Brain microvascular endothelial cell (primary cell): ENCODE data around the gene KCNQ2.
A peak's percentile ranks its signal among the peaks of the same experiment; 100 is the strongest.
"Not testable (repeated sequence)": the region's sequence is repeated elsewhere in the genome, so short reads cannot be mapped to it uniquely, and the experiment has no call there.

Experiments used
- DNase-seq: peaks from one replicate; pipeline ENCODE4 v3.0.0-alpha.2; 2020
- H3K27ac ChIP-seq: fragments of 250-450 bp; sonication (Bioruptor Pico); 2 replicates; pipeline ENCODE4 v1.5.1; 2020; ENCODE audit warnings: mild to moderate bottlenecking, moderate library complexity
- H3K27me3 ChIP-seq: fragments of 250-450 bp; sonication (Bioruptor Pico); replicated peaks from 2 replicates; pipeline ENCODE4 v1.5.1; 2020; ENCODE audit warnings: mild to moderate bottlenecking
- H3K36me3 ChIP-seq: fragments of 250-450 bp; sonication (Bioruptor Pico); replicated peaks from 2 replicates; pipeline ENCODE4 v1.5.1; 2020; ENCODE audit warnings: mild to moderate bottlenecking
- H3K4me3 ChIP-seq: 2 replicates; pipeline ENCODE4 v1.5.1; 2011; ENCODE audit warnings: low read depth, mild to moderate bottlenecking, control low read depth, low read length, moderate library complexity
- CTCF ChIP-seq: IDR thresholded peaks from 2 replicates; pipeline ENCODE4 v1.5.1; 2011; ENCODE audit warnings: low read depth, mild to moderate bottlenecking, moderate library complexity, low read length, control low read depth, inconsistent platforms; ENCODE audit errors: missing control alignments
- in situ Hi-C: cut with HindIII; loops from 2 replicates; pipeline ENCODE4 v1.10.0; 2017; ENCODE audit warnings: low sequenced_read_pairs, low pct_ligation_motif_present

The KCNQ2 gene

GRCh38 chr20:63484236-63484635 is 11.8 kb upstream of the KCNQ2 start:
- in situ Hi-C loops, result no loop called here
- no peak overlapping the region for H3K27ac ChIP-seq
- no peak for DNase-seq
- no peaks in the 10 kb centered on the region for H3K36me3 ChIP-seq
- peaks cover 16% of the 10 kb centered on the region for H3K27me3 ChIP-seq
- TF ChIP-seq CTCF, result no peak
- H3K4me3 ChIP-seq, result no peak overlapping the region

- peak; percentile 19 for TF ChIP-seq CTCF
- Histone ChIP-seq H3K4me3 (no peak overlapping the region), H3K27ac (no peak overlapping the region), H3K27me3 (peaks cover 12% of the 10 kb centered on the region), H3K36me3 (no peaks in the 10 kb centered on the region)
- no peak for DNase-seq
- in situ Hi-C loops, result no loop called here
These were observed 11.4 kb upstream of the KCNQ2 start for GRCh38 chr20:63483834-63484233.

- H3K27ac ChIP-seq, result no peak overlapping the region
- H3K4me3 ChIP-seq, result no peak overlapping the region
These were observed 9.6 kb upstream of the KCNQ2 start for GRCh38 chr20:63482021-63482587.

GRCh38 chr20:63481503-63481902 is 9.0 kb upstream of the KCNQ2 start:
- Histone ChIP-seq H3K27ac (no peak overlapping the region), H3K4me3 (no peak overlapping the region), H3K36me3 (no peaks in the 10 kb centered on the region), H3K27me3 (peaks cover 6% of the 10 kb centered on the region)
- no peak for DNase-seq
- in situ Hi-C loops, result no loop called here
- TF ChIP-seq CTCF, result no peak

More at GRCh38 chr20:63482021-63482587, 9.6 kb upstream of the KCNQ2 start:
- Histone ChIP-seq H3K36me3 (no peaks in the 10 kb centered on the region), H3K27me3 (peaks cover 4% of the 10 kb centered on the region)
- TF ChIP-seq CTCF, result no peak
- no peak for DNase-seq
- in situ Hi-C loops, result no loop called here

- H3K36me3 ChIP-seq, H3K27ac ChIP-seq, in situ Hi-C loops, DNase-seq, H3K4me3 ChIP-seq: not testable (repeated sequence)
- peaks cover 18% of the 10 kb centered on the region for H3K27me3 ChIP-seq
These were observed 7.4 kb upstream of the KCNQ2 start for GRCh38 chr20:63479695-63480419.

GRCh38 chr20:63478346-63479302 is 6.2 kb upstream of the KCNQ2 start:
- Histone ChIP-seq H3K36me3 (no peaks in the 10 kb centered on the region), H3K27ac (no peak overlapping the region), H3K4me3 (no peak overlapping the region), H3K27me3 (peaks cover 28% of the 10 kb centered on the region)
- in situ Hi-C loops, result no loop called here
- no peak for DNase-seq
- no peak for TF ChIP-seq CTCF
